RWPE2 (cell line): ENCODE data around the gene POLE.
"Not testable (repeated sequence)": the region's sequence is repeated elsewhere in the genome, so short reads cannot be mapped to it uniquely, and the experiment has no call there.

ENCODE experiments used
- ATAC-seq: fragments of 200-7000 bp; cut with Tn5 transposase; 3 replicates; pipeline ENCODE4 v1.9.1; 2021; ENCODE audit warnings: low read depth
- DNase-seq: peaks from one replicate; pipeline ENCODE4 v3.0.0-alpha.2; 2020; ENCODE audit warnings: low spot score
- H3K27ac ChIP-seq: fragments of 450-650 bp; 2 replicates; pipeline ENCODE4 v1.5.1; 2017; ENCODE audit warnings: mild to moderate bottlenecking; ENCODE audit not compliant: poor library complexity, severe bottlenecking
- H3K27me3 ChIP-seq: fragments of 250-450 bp; sonication (Bioruptor Pico); 2 replicates; pipeline ENCODE4 v1.5.1; 2021; ENCODE audit warnings: mild to moderate bottlenecking, moderate library complexity; ENCODE audit not compliant: insufficient read depth, poor library complexity, severe bottlenecking
- H3K36me3 ChIP-seq: fragments of 250-450 bp; sonication (Bioruptor Pico); 2 replicates; pipeline ENCODE4 v1.5.1; 2020; ENCODE audit warnings: low read depth, mild to moderate bottlenecking, moderate library complexity
- H3K4me1 ChIP-seq: fragments of 250-450 bp; sonication (Bioruptor Pico); 2 replicates; pipeline ENCODE4 v1.5.1; 2021; ENCODE audit warnings: mild to moderate bottlenecking, moderate library complexity; ENCODE audit not compliant: insufficient read depth, poor library complexity, severe bottlenecking
- H3K4me3 ChIP-seq: fragments of 250-450 bp; sonication (Bioruptor Pico); 2 replicates; pipeline ENCODE4 v1.5.1; 2021; ENCODE audit warnings: mild to moderate bottlenecking, moderate library complexity; ENCODE audit not compliant: severe bottlenecking
- H3K9me3 ChIP-seq: fragments of 250-450 bp; sonication (Bioruptor Pico); 2 replicates; pipeline ENCODE4 v1.5.1; 2021; ENCODE audit warnings: mild to moderate bottlenecking, moderate library complexity; ENCODE audit not compliant: severe bottlenecking
- CTCF ChIP-seq: fragments of 450-650 bp; IDR thresholded peaks from one replicate; pipeline ENCODE4 v1.5.1; 2017; ENCODE audit warnings: mild to moderate bottlenecking, moderate library complexity; ENCODE audit not compliant: poor library complexity, severe bottlenecking

The POLE gene

GRCh38 chr12:132698341-132698740 is 11.2 kb upstream of the POLE start:
- Histone ChIP-seq H3K4me1 (no peaks in the 10 kb centered on the region), H3K27ac (no peak overlapping the region)

GRCh38 chr12:132695431-132695830 is 8.3 kb upstream of the POLE start:
- no peaks in the 10 kb centered on the region for H3K9me3 ChIP-seq
- ATAC-seq (no peak), DNase-seq (no peak)
- H3K27me3 ChIP-seq: no peaks in the 10 kb centered on the region
- H3K27ac ChIP-seq: no peak overlapping the region
- peaks cover 43% of the 10 kb centered on the region for H3K36me3 ChIP-seq
- H3K4me3 ChIP-seq: no peak overlapping the region
- no peaks in the 10 kb centered on the region for H3K4me1 ChIP-seq
- no peak for TF ChIP-seq CTCF

More at GRCh38 chr12:132698341-132698740, 11.2 kb upstream of the POLE start:
- Histone ChIP-seq H3K4me3 (no peak overlapping the region), H3K9me3 (no peaks in the 10 kb centered on the region), H3K27me3 (no peaks in the 10 kb centered on the region), H3K36me3 (peaks cover 41% of the 10 kb centered on the region)
- ATAC-seq (no peak), DNase-seq (no peak)
- TF ChIP-seq CTCF: no peak

DNA sequence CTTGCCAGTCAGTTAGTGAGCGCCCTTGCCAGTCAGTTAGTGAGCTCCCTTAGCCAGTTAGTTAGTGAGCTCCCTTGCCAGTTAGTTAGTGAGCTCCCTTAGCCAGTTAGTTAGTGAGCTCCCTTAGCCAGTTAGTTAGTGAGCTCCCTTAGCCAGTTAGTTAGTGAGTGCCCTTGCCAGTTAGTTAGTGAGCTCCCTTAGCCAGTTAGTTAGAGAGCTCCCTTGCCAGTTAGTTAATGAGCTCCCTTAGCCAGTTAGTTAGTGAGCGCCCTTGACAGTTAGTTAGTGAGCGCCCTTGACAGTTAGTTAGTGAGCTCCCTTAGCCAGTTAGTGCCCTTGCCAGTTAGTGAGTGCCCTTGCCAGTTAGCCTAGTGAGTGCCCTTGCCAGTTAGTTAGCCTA is 7.7 kb upstream of the POLE start:
- not testable (repeated sequence) for H3K9me3 ChIP-seq, H3K27ac ChIP-seq, DNase-seq, H3K27me3 ChIP-seq, H3K4me1 ChIP-seq, H3K4me3 ChIP-seq, ATAC-seq
- peaks cover 44% of the 10 kb centered on the region for H3K36me3 ChIP-seq

- H3K27ac ChIP-seq, H3K27me3 ChIP-seq, H3K4me3 ChIP-seq, ATAC-seq, H3K4me1 ChIP-seq, H3K9me3 ChIP-seq, DNase-seq: not testable (repeated sequence)
- peaks cover 26% of the 10 kb centered on the region for H3K36me3 ChIP-seq
These were observed 4.9 kb upstream of the POLE start for GRCh38 chr12:132692030-132692429.

DNA sequence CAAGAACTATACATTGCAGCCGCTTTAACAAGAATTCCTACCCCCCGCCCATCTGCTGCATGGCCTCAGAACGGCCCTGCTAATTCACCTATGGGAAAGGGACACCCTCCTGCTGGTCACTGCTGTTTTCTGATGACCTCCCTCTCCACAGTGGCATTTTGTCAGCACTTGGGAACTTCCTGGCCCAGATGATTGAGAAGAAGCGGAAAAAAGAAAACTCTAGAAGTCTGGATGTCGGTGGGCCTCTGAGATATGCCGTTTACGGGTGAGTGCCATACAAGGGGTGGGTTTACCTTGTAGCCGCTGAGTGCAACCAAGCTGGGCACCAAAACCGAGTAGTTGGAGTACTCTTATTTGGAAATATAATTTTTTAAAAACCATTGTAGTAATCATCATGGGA is 3.0 kb upstream of the POLE start:
- peaks cover 3% of the 10 kb centered on the region for H3K4me1 ChIP-seq
- no peak overlapping the region for H3K4me3 ChIP-seq
- no peak overlapping the region for H3K27ac ChIP-seq
- no peaks in the 10 kb centered on the region for H3K9me3 ChIP-seq
- no peak for DNase-seq
- no peak for ATAC-seq
- no peak for TF ChIP-seq CTCF
- peaks cover 18% of the 10 kb centered on the region for H3K36me3 ChIP-seq
- H3K27me3 ChIP-seq: no peaks in the 10 kb centered on the region

- TF ChIP-seq CTCF: no peak
These were observed 2.1 kb upstream of the POLE start for GRCh38 chr12:132689227-132689626.

More at GRCh38 chr12:132689227-132689626, 2.1 kb upstream of the POLE start:
- ATAC-seq (no peak), DNase-seq (no peak)
- Histone ChIP-seq H3K36me3 (peaks cover 18% of the 10 kb centered on the region), H3K9me3 (no peaks in the 10 kb centered on the region), H3K27me3 (no peaks in the 10 kb centered on the region), H3K4me1 (peaks cover 3% of the 10 kb centered on the region), H3K4me3 (no peak overlapping the region), H3K27ac (no peak overlapping the region)
